CD4-positive, alpha-beta memory T cell (primary cell): Measurements from ENCODE around the gene ARHGEF16. TPM values are rescaled to one million over a fixed set of nuclear protein-coding genes. Genes with fewer than 3 reads are reported as not detected.

ENCODE experiments used
- CTCF ChIA-PET: fragments of 350-600 bp; sonication (Branson Sonifier 250); formaldehyde crosslinking; loops from one replicate; lab custom pipeline; 2021; ENCODE audit warnings: inconsistent platforms; ENCODE audit not compliant: partially characterized antibody; lab: Charles Lee
- POLR2A ChIA-PET: fragments of 350-600 bp; sonication (Branson Sonifier 250); formaldehyde crosslinking; loops from one replicate; lab custom pipeline; 2021; ENCODE audit not compliant: partially characterized antibody; lab: Charles Lee
- DNase-seq, 5 donors: peaks; one replicate each; pipeline versions ENCODE4 v3.0.0 to v3.0.0-alpha.2; 2020 to 2022; ENCODE audit warnings: mixed read lengths in 1 of 5
- H3K27ac ChIP-seq: one replicate; pipeline ENCODE4 v1.7.0; 2013; ENCODE audit warnings: low read depth, low read length
- H3K27me3 ChIP-seq: 2 replicates; pipeline ENCODE4 v1.7.0; 2013; ENCODE audit warnings: mild to moderate bottlenecking, low read length, moderate library complexity; ENCODE audit not compliant: insufficient read depth
- H3K36me3 ChIP-seq: 2 replicates; pipeline ENCODE4 v1.7.0; 2013; ENCODE audit warnings: mild to moderate bottlenecking, low read length, moderate library complexity; ENCODE audit not compliant: insufficient read depth
- H3K4me1 ChIP-seq: 2 replicates; pipeline ENCODE4 v1.7.0; 2013; ENCODE audit warnings: mild to moderate bottlenecking, low read length, moderate library complexity; ENCODE audit not compliant: insufficient read depth
- H3K4me3 ChIP-seq, 2 donors: one replicate each; pipeline ENCODE4 v1.7.0; 2013; ENCODE audit warnings: low read length in 2 of 2, mild to moderate bottlenecking in 1 of 2
- H3K9me3 ChIP-seq, 2 donors: one replicate each; pipeline ENCODE4 v1.7.0; 2013; ENCODE audit warnings: low read length in 2 of 2, control low read depth in 1 of 2; ENCODE audit not compliant: control insufficient read depth in 1 of 2
- H3K27ac Mint-ChIP-seq, 7 donors: one replicate each; pipeline ENCODE4 v1.8.0; 2020 to 2021; ENCODE audit warnings: mixed read lengths in 7 of 7, mild to moderate bottlenecking in 6 of 7, inconsistent platforms in 3 of 7, moderate library complexity in 3 of 7
- H3K27me3 Mint-ChIP-seq, 2 donors: one replicate each; pipeline ENCODE4 v1.8.0; 2020 to 2021; ENCODE audit warnings: mixed read lengths in 2 of 2
- H3K36me3 Mint-ChIP-seq, 2 donors: one replicate each; pipeline ENCODE4 v1.8.0; 2020 to 2021; ENCODE audit warnings: mixed read lengths in 2 of 2, inconsistent platforms in 1 of 2, mild to moderate bottlenecking in 1 of 2
- H3K4me1 Mint-ChIP-seq, 4 donors: one replicate each; pipeline ENCODE4 v1.8.0; 2020 to 2021; ENCODE audit warnings: mixed read lengths in 4 of 4, mild to moderate bottlenecking in 1 of 4
- H3K4me3 Mint-ChIP-seq, 8 donors: one replicate each; pipeline ENCODE4 v1.8.0; 2020 to 2021; ENCODE audit warnings: mixed read lengths in 8 of 8, mild to moderate bottlenecking in 7 of 8, moderate library complexity in 6 of 8, inconsistent platforms in 3 of 8
- H3K9me3 Mint-ChIP-seq, 8 donors: one replicate each; pipeline ENCODE4 v1.8.0; 2020 to 2021; ENCODE audit warnings: mixed read lengths in 8 of 8, mild to moderate bottlenecking in 5 of 8, inconsistent platforms in 3 of 8, moderate library complexity in 1 of 8
- intact Hi-C: fragments of 100-400 bp; cut with micrococcal nuclease; formaldehyde crosslinking; loops from one replicate; pipeline ENCODE4 v1.15.1; 2023
- polyA plus RNA-seq, 2 donors: library from polyadenylated mRNA; unstranded; fragments of 300-500 nt; fragmentation: Illumina TruSeq; gene quantifications; one replicate each; pipeline ENCODE4 v1.2.3, GENCODE V29; 2021
- total RNA-seq, 2 experiments: library from RNA; stranded (reverse); gene quantifications; one replicate each; pipeline ENCODE4 v1.2.3, GENCODE V29; 2021

The ARHGEF16 gene
- total and polyA plus RNA-seq, 4 experiments from 2014 or later, result 0.16 to 0.22 (median 0.20) TPM; not detected in 1

- H3K9me3 Mint-ChIP-seq, result no peaks in the 10 kb centered on the region
- no peaks in the 10 kb centered on the region for H3K4me1 ChIP-seq
- H3K27ac Mint-ChIP-seq, result no peak overlapping the region
- no peak overlapping the region for H3K4me3 Mint-ChIP-seq
- H3K36me3 ChIP-seq, result no peaks in the 10 kb centered on the region
- H3K36me3 Mint-ChIP-seq, result no peaks in the 10 kb centered on the region
- no peaks in the 10 kb centered on the region for H3K27me3 ChIP-seq
- no peaks in the 10 kb centered on the region for H3K4me1 Mint-ChIP-seq
- H3K4me3 ChIP-seq, result no peak overlapping the region
- no peak overlapping the region for H3K27ac ChIP-seq
- DNase-seq, result no peak
- no peaks in the 10 kb centered on the region for H3K27me3 Mint-ChIP-seq
- H3K9me3 ChIP-seq, result no peaks in the 10 kb centered on the region
- intact Hi-C loops, result no loop called here
- ChIA-PET CTCF (interaction anchor here (1.0 kb wide), 1 partner anchor 15 kb away, joined by 3 read pairs; no protein-coding TSS in a partner anchor), POLR2A (no interaction called here)
Measured at GRCh38 chr1:3475839-3476573, 21.5 kb downstream of the ARHGEF16 start.

- Histone ChIP-seq H3K36me3 (no peaks in the 10 kb centered on the region), H3K4me1 (no peaks in the 10 kb centered on the region), H3K27ac (no peak overlapping the region), H3K4me3 (no peak overlapping the region), H3K9me3 (no peaks in the 10 kb centered on the region), H3K27me3 (no peaks in the 10 kb centered on the region)
- H3K27me3 Mint-ChIP-seq, result no peaks in the 10 kb centered on the region
- no peak overlapping the region for H3K27ac Mint-ChIP-seq
- no peak overlapping the region for H3K4me3 Mint-ChIP-seq
- intact Hi-C loops, result no loop called here
- POLR2A ChIA-PET, result no interaction called here
- no peaks in the 10 kb centered on the region for H3K9me3 Mint-ChIP-seq
- CTCF ChIA-PET, result no interaction called here
- DNase-seq, result no peak
- no peaks in the 10 kb centered on the region for H3K4me1 Mint-ChIP-seq
- no peaks in the 10 kb centered on the region for H3K36me3 Mint-ChIP-seq
Measured at GRCh38 chr1:3476666-3477065, 22.2 kb downstream of the ARHGEF16 start.

- Mint-ChIP-seq H3K27ac (no peak overlapping the region), H3K9me3 (no peaks in the 10 kb centered on the region), H3K4me1 (no peaks in the 10 kb centered on the region), H3K36me3 (no peaks in the 10 kb centered on the region), H3K4me3 (no peak overlapping the region), H3K27me3 (no peaks in the 10 kb centered on the region)
- DNase-seq, result no peak
- intact Hi-C loops, result no loop called here
- no peaks in the 10 kb centered on the region for H3K36me3 ChIP-seq
- H3K27me3 ChIP-seq, result no peaks in the 10 kb centered on the region
- H3K4me3 ChIP-seq, result no peak overlapping the region
- H3K9me3 ChIP-seq, result no peaks in the 10 kb centered on the region
- POLR2A ChIA-PET, result no interaction called here
- no peaks in the 10 kb centered on the region for H3K4me1 ChIP-seq
- H3K27ac ChIP-seq, result no peak overlapping the region
- CTCF ChIA-PET, result no interaction called here
Measured at GRCh38 chr1:3477241-3477995, 23.0 kb downstream of the ARHGEF16 start.

DNA sequence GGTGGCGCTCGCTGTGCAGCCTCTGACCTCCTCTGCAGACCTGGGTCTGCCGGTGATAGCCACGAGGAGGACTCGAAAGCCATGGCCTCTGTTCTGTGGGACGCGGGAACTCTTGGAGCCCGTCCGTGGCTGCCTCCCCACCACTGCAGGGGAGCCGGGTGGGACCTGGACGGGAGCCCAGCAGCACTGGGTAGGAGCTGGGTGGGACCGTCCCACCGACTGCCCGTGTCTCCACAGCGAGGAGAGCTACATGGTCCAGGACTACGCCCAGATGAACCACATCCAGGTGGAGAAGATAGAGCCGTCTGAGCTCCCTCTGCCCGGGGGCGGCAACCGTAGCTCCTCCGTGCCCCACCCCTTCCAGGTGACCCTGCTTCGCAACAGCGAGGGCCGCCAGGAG, 23.7 kb downstream of the ARHGEF16 start:
- Histone ChIP-seq H3K9me3 (no peaks in the 10 kb centered on the region), H3K4me3 (no peak overlapping the region), H3K4me1 (no peaks in the 10 kb centered on the region), H3K27ac (no peak overlapping the region), H3K27me3 (no peaks in the 10 kb centered on the region), H3K36me3 (no peaks in the 10 kb centered on the region)
- no peak for DNase-seq
- ChIA-PET CTCF (no interaction called here), POLR2A (no interaction called here)
- no peaks in the 10 kb centered on the region for H3K27me3 Mint-ChIP-seq
- no peak overlapping the region for H3K4me3 Mint-ChIP-seq
- intact Hi-C loops, result no loop called here
- no peaks in the 10 kb centered on the region for H3K36me3 Mint-ChIP-seq
- no peaks in the 10 kb centered on the region for H3K4me1 Mint-ChIP-seq
- H3K9me3 Mint-ChIP-seq, result no peaks in the 10 kb centered on the region
- H3K27ac Mint-ChIP-seq, result no peak overlapping the region

- peaks cover 0 to 1% (median 0%) of the 10 kb centered on the region in 4 donors for H3K4me1 Mint-ChIP-seq
- no peaks in the 10 kb centered on the region for H3K27me3 Mint-ChIP-seq
- H3K9me3 ChIP-seq, result no peaks in the 10 kb centered on the region
- no peaks in the 10 kb centered on the region for H3K36me3 Mint-ChIP-seq
- H3K4me1 ChIP-seq, result no peaks in the 10 kb centered on the region
- DNase-seq, result no peak
- H3K27me3 ChIP-seq, result no peaks in the 10 kb centered on the region
- intact Hi-C loops, result no loop called here
- no peaks in the 10 kb centered on the region for H3K36me3 ChIP-seq
- H3K4me3 Mint-ChIP-seq, result no peak overlapping the region
- no peak overlapping the region for H3K27ac ChIP-seq
- H3K9me3 Mint-ChIP-seq, result no peaks in the 10 kb centered on the region
- CTCF ChIA-PET, result interaction anchor here (2.0 kb wide), 1 partner anchor 27 kb away, joined by 5 read pairs; no protein-coding TSS in a partner anchor
- H3K4me3 ChIP-seq, result no peak overlapping the region
- POLR2A ChIA-PET, result no interaction called here
- H3K27ac Mint-ChIP-seq, result no peak overlapping the region
Measured at GRCh38 chr1:3479511-3480368, 25.3 kb downstream of the ARHGEF16 start.

GRCh38 chr1:3480369-3480719, 25.9 kb downstream of the ARHGEF16 start:
- no peak for DNase-seq
- intact Hi-C loops, result no loop called here
- Mint-ChIP-seq H3K4me3 (no peak overlapping the region), H3K36me3 (no peaks in the 10 kb centered on the region), H3K27ac (no peak overlapping the region), H3K27me3 (no peaks in the 10 kb centered on the region), H3K9me3 (no peaks in the 10 kb centered on the region), H3K4me1 (peaks cover 0 to 1% (median 0%) of the 10 kb centered on the region in 4 donors)
- Histone ChIP-seq H3K9me3 (no peaks in the 10 kb centered on the region), H3K27me3 (no peaks in the 10 kb centered on the region), H3K4me1 (no peaks in the 10 kb centered on the region), H3K36me3 (no peaks in the 10 kb centered on the region), H3K27ac (no peak overlapping the region), H3K4me3 (no peak overlapping the region)
- CTCF ChIA-PET, result interaction anchor here (2.0 kb wide), 1 partner anchor 27 kb away, joined by 5 read pairs; no protein-coding TSS in a partner anchor
- POLR2A ChIA-PET, result no interaction called here

DNA sequence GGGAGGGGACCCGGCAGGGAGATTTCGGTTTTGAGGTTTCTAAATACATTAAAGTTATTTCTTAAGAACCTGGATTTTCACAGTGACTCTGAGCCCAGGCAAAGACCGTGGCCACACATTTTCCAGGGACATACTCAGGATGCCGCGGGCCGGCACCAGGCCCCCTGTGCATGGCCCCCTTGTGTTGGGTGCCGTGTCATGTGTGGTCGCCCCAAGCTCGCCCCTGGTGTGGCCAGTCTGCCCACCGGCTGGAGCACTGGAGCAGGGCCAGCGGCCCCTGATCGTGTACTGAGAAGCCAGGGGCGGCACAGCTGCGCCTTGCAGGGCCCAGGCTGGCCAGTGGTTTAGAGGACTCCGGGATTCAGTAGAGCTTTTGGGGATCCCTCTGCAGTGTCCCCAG, 26.6 kb downstream of the ARHGEF16 start:
- ChIA-PET POLR2A (no interaction called here), CTCF (interaction anchor here (1.2 to 2.0 kb wide), 3 partner anchors 8 to 28 kb away, joined by 4 to 5 read pairs (median 4); no protein-coding TSS in a partner anchor)
- no peaks in the 10 kb centered on the region for H3K36me3 ChIP-seq
- no peaks in the 10 kb centered on the region for H3K36me3 Mint-ChIP-seq
- no peak overlapping the region for H3K4me3 Mint-ChIP-seq
- peaks cover 0 to under 1% (median 0%) of the 10 kb centered on the region in 8 donors for H3K9me3 Mint-ChIP-seq
- H3K4me3 ChIP-seq, result no peak overlapping the region
- no peaks in the 10 kb centered on the region for H3K27me3 Mint-ChIP-seq
- DNase-seq, result no peak
- intact Hi-C loops, result no loop called here
- no peak overlapping the region for H3K27ac ChIP-seq
- no peaks in the 10 kb centered on the region for H3K27me3 ChIP-seq
- H3K9me3 ChIP-seq, result no peaks in the 10 kb centered on the region
- H3K4me1 Mint-ChIP-seq, result peaks cover 0 to 1% (median 0%) of the 10 kb centered on the region in 4 donors
- no peaks in the 10 kb centered on the region for H3K4me1 ChIP-seq
- H3K27ac Mint-ChIP-seq, result no peak overlapping the region
